NK-92 (cell line): Measurements from ENCODE around the gene ABCC6.
"Not testable (repeated sequence)": the region's sequence is repeated elsewhere in the genome, so short reads cannot be mapped to it uniquely, and the experiment has no call there.

Experiments used
- DNase-seq: peaks from one replicate; lab custom pipeline; 2025; ENCODE audit not compliant: unreplicated experiment; lab: John Stamatoyannopoulos, UW

The ABCC6 gene

DNA sequence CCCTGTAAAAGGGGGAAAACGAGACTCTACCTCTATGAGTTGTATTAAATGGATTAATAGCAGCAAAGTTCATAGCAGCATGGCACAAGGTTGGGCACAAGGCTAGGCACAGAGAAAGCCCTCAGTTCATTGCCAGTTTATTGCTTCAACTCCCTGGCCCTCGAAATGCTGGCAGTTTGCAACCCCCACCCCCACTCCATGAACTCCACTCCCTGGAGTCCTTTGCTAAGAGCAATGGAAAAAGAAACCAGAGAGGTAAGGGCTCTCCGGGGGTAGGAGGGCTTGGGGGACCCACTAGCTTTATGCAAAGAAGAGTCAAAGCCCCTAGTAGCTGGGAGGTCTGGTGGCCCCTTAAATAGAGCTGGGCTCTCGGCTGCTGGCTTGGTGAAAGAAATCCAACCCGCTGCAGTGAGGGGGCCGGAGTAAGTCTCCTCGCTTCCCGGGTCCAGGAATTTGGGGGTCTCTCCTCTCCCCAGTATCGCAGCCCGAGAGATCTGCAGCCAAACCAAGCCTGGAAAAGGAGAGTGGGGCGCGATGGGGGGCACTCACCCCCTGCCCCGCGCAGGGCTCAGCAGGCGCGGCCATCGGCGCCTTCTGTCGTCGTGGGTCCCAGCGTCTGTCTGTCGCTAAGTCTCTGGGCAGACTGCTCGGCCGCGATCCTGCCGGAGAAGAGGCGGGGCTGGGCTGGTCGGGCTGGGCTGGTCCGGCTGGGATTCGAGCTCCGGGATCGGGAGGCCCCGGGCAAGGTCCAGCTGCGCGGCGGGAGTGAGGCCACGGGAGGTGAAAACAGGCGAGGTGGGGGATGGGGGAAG is at the start of gene ABCC6:
Gene ABCC6 (minus strand): TSS at position 645 of the 812 bp plus-strand sequence. CDS start 60 bp downstream, at position 585.
- DNase-seq: not testable (repeated sequence)

GRCh38 chr16:16272573-16273221 is 49.4 kb upstream of the ABCC6 start:
- not testable (repeated sequence) for DNase-seq

DNA sequence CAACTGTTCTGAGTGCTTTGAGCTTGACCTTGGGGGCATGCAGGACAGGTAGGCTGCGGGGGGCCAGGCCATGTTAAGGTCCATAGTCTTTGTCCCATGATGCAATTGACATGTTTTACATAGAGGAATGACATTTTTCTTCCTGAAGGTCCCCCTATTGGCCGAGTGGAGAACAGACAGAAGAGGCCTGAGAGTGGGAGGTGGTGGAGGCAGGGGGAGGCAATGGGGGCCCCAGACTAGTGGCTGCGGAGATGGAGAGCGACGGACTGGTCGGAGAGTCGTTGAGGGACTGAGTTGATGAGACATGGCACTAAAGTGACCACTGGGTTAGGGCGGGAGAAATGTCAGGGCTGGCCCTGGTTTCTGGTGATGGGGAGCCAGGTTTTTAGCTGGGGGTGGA is 48.4 kb upstream of the ABCC6 start:
- DNase-seq: not testable (repeated sequence)

- DNase-seq: not testable (repeated sequence)
Observed at GRCh38 chr16:16268185-16268808, 45.0 kb upstream of the ABCC6 start.

GRCh38 chr16:16267708-16268107 is 44.4 kb upstream of the ABCC6 start:
- DNase-seq: not testable (repeated sequence)

DNA sequence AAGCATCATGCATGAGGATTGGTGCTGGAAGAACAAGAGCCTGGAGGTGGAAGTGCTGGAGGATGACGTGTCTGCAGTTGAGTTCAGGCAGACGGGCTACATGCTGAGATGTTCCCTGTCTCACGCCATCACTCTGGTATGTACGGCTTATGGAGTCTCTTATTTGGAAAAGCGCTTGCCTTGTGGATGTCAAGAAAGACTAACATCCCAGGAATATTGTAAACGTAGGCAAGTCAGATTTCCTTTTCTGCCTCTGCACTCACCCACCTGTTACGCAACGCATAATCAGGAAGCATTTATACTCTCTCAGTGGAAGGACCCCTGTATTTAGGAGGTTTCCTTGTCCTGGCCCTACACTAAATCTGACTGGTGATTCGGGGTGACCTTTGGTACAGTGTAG is 41.8 kb upstream of the ABCC6 start:
- DNase-seq: not testable (repeated sequence)

DNA sequence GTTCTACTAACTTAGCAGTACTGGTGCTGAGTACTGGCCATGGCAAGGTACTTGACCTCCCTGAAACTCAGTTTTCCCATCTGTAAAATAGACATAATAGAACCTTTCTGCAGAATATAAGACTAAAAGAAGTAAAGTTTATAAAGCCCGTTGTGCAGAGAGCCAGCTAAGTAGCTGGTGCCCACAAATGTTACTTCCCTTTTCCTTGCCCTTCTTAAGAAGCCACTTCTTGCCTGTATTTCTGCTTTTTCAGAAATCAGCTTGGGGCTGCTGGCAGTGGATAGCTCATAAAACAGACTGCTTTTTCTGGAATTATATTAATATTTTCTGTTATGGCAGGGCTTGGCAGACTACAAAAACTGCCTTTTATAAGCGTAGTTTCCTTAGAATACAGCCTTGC is 40.7 kb upstream of the ABCC6 start:
- not testable (repeated sequence) for DNase-seq

DNA sequence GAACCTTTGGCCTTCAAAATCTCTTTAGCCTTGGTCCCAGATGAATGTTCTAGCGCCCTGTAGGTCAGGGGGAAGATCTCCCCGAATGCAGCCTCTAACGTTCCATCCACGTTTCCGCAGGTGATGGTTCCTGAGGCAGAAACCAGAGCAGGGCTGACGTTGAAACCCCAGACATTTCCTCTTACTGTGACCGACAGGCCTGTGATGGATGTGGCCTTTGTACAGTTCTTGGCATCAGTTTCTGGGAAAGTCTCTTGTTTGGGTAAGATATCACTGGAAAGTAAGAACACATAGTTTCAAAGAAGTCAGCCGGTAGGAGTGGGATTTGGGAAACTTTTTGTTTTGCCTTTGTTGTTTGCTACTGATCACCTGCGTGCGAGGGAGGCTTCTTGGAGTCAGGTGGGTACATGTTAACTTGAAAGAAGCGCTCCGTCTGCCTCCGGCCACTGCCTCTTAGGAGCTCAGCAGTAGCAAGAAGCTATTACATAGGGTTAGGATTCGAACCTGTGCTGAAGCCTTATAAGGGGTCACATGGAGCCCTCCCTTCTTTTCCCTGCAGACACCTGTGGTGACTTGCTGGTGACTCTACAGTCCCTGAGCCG is 39.8 kb upstream of the ABCC6 start:
- DNase-seq: not testable (repeated sequence)

- DNase-seq: not testable (repeated sequence)
Observed at GRCh38 chr16:16259971-16260370, 36.7 kb upstream of the ABCC6 start.

- not testable (repeated sequence) for DNase-seq
Observed at GRCh38 chr16:16258822-16259221, 35.5 kb upstream of the ABCC6 start.

DNA sequence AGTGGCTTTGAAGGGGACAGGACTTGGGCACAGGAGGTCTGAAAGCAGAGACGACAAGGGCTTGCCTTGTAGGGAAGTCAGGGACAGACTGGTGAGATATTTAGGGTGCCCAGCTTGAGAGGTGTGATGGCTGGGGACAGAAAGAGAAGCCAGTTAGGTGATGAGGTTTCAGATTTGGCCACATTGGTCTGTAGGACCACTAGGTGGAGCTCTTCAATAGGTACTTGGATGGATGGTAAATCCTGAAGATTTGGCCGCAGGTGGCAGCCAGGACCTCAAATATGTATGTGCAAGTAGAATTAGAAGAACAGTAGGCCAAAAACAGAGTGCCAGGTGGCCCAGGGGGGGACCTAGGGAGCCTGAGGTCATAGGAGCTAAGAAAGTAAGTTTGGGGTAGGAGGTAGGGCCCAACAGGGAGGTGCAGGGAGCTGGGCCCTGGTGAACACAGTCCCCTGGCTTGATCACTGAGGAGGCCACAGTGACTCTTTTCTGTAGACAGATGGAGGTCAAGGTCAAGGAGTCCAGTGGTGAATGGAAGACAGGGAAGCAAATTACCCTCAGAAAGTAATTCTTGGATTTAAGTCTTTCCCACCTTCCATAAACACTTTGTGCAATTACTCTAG is 34.1 kb upstream of the ABCC6 start:
- DNase-seq: not testable (repeated sequence)

DNA sequence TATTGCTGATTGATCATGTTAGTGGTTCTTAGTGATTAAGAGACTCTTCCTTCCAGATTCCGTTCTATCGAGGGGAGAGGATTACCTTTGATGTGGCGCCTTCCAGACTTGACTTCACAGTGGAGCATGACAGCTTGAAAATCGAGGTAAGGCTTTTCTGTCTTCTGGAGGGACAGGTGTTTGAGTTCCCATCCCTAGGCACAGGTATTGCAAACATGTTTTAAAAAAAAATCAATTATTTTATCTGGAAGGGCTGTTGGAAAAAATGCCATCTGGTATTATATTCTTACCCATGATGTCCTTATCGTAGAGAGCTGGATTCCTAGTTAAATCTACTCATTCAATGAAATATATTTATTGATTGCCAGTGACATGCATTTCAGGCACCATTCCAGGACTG is 29.1 kb upstream of the ABCC6 start:
- DNase-seq: not testable (repeated sequence)

DNA sequence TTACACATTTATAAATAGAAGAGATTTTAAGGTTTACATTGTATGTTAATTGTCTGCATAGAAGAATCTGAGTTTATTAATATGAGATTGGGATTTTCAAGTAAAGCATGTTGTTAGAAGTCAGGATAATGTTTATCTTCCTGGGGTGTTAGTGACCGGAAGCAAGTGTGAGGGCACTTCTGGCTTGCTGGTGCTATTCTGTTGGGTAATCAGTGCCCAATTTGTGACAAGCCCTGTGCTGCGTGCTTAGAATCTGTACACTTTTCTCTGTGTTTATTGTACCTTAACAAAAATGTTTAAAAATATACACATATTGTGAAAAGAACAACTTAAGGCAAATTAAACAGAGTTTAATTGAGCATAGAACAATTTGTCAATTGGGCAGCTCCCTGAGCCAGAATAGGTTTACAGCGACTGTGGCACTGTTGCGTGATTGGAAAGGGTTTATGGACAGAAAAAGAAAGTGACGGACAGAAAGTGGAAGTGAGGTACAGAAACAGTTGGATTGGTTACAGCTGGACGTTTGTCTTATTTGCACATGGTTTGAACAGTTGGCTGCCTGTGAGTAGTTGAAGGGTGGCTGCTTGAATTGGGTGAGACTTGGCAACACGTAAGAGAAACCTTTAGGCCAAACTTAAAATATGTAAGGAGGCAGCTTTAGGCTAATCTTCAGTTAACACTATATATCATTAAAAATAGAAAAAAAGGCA is 26.5 kb upstream of the ABCC6 start:
- DNase-seq: not testable (repeated sequence)

DNA sequence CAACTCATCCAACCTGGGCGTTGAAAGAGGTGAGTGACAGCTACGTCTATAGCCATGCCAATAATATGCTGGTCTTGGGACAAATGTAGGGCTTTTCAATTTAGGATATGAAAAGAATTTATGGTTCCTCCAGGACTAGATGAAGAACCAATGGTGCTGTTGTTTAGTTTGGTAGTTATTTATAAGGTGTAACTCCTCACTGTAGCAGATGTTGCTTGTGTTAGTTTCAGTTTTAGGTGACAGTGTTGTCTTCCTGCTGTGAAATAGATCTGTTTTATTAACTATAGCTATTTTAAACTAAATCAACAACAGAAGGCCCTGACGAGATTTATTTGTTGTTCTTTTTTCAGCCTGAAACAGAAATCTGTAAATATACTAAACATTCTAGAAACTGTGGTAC is 24.1 kb upstream of the ABCC6 start:
- DNase-seq: not testable (repeated sequence)

GRCh38 chr16:16246578-16247262 is 23.4 kb upstream of the ABCC6 start:
- DNase-seq: not testable (repeated sequence)

DNA sequence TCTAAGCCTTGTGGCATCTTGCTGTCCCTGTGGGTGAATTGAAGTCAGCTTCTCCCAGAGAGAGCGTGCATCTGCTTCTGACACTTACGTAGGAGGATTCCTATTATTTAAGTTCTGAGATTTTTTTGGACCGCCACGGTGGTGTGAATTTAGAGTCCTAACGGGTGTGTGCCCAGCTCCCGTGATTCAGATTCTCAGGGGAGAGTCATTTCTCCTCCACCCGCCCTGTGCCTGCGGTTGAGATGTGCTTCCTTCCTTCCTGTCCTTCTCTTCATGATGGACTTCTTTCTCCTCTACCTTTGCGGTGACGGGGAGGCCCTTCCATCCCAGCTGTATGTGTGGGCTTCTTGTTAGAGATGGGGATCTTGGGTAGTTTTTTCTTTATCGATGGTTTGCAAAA is 20.6 kb upstream of the ABCC6 start:
- DNase-seq: not testable (repeated sequence)

GRCh38 chr16:16240667-16241066 is 17.4 kb upstream of the ABCC6 start:
- not testable (repeated sequence) for DNase-seq

DNA sequence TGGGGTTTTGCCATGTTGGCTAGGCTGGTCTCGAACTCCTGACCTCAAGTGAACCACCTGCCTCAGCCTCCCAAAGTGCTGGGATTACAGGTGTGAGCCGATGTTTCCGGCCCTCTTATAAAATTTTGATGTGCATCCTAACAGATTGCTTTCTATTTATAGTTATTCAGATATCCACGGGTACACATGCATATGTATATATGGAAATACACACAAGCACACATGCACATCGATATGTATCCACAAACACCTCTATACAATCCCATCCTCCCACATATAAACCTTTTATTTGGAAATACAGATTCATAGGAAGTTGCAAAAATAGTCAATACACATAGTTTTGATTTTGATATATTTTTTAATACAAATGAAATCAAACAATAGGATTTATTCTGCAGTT is 14.4 kb upstream of the ABCC6 start:
- DNase-seq: not testable (repeated sequence)

- DNase-seq: not testable (repeated sequence)
Observed at GRCh38 chr16:16237071-16237470, 13.8 kb upstream of the ABCC6 start.

DNA sequence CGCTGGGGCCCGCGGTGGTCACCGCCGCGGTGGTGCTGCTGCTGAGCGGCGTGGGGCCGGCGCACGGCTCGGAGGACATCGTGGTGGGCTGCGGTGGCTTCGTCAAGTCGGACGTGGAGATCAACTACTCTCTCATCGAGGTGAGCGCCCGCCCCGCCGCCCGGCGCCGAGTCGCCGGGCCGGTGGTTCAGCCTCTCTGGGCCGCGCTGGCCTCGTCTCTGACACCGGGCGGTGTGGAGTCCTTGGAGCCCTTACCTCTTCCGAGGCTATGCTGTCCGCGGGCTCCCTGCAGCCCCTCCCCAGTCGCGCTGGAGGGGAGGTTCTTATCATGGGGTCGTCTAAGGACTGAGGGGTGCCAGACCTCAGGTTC is 9.4 kb upstream of the ABCC6 start:
- DNase-seq: not testable (repeated sequence)
